GM15510 (cell line): ENCODE results near the gene TGOLN2.

Experiments
- POLR2A ChIP-seq: IDR thresholded peaks from 3 replicates; pipeline ENCODE4 v1.6.1; 2011; ENCODE audit warnings: borderline replicate concordance; ENCODE audit not compliant: insufficient read length; ENCODE audit errors: extremely low read depth

The TGOLN2 gene

DNA sequence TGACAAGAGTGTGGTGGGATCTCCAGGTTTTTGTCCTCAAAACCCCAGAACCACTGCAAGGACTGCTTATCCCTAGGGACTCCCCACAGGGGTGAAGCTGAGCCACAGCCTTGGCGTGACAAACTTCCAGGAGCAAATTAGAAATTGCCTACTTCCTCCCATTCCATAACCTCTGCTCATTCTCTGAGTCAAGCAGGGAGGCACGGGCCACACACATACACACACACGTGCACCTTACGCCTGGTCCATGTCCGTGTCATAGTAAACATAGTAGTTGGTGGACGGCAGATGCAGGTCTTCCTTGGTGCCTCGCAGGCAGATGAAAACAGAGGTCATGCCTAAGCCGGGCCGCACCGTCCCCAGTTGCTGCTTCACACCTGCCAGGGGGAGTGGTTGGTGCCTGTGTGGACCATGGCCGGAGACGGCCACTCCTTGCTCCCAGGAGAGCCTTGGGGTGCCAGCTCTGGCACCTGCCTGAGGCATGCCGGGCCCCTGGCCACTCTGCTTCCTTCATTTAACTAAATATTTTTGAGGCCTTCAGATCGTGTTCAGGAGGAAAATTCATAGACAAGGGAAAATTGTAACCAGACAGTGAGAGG, 16.7 kb upstream of the TGOLN2 start:
- no peak for TF ChIP-seq POLR2A

DNA sequence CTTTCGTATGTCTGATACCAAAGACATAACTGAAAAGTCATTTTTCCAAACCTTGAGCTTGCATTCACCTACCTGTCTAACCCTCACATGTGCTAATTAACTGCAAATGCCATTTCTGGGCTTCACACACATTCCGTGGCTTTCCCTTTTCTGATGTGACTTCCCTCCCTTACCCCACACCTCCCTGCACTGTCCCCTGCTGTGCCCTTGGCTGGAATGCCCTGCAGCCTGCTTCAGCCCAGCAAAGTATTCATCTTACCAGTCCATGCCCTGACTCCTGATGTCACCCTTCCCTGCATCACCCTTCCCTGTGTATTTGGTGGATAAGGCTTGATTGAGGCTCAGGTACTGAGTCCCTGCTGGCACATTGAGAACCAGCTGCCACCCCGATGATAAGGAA, 14.4 kb upstream of the TGOLN2 start:
- no peak for TF ChIP-seq POLR2A

DNA sequence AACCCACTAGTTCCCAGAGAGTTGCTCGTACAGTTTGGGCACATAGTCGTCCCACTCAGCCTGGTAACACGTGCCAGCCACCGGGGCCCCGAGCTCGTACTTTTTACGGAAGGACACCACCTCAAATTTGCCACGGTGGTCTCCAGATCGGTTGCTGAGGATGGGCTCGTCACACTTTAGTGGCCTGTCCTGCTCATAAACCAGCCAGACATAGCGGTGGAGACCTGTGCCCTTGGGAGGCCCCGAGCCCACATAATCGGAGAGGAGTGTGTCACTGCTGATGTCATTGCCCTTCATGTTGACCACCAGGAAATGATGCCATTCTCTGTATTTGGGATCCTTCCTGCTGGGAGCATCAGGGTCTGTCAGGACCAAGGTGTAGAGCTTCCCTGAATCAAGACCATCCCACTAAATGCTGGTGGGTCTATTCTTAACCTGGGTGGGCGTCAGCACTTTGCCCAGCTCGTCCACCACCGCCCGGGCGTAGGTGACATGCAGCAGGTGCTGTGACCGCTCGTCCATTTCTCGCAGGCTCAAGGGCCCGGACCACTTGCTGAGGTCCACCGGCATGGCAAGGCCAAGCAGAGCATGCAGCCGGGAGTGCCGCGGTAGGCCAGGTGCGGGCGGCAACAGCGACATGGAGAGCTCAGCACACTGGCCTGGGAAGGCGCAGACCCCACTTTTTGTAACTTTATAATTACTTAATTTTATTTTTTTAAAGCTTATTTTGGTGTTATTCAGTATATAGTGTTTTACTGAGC, 13.7 kb upstream of the TGOLN2 start:
- no peak for TF ChIP-seq POLR2A

DNA sequence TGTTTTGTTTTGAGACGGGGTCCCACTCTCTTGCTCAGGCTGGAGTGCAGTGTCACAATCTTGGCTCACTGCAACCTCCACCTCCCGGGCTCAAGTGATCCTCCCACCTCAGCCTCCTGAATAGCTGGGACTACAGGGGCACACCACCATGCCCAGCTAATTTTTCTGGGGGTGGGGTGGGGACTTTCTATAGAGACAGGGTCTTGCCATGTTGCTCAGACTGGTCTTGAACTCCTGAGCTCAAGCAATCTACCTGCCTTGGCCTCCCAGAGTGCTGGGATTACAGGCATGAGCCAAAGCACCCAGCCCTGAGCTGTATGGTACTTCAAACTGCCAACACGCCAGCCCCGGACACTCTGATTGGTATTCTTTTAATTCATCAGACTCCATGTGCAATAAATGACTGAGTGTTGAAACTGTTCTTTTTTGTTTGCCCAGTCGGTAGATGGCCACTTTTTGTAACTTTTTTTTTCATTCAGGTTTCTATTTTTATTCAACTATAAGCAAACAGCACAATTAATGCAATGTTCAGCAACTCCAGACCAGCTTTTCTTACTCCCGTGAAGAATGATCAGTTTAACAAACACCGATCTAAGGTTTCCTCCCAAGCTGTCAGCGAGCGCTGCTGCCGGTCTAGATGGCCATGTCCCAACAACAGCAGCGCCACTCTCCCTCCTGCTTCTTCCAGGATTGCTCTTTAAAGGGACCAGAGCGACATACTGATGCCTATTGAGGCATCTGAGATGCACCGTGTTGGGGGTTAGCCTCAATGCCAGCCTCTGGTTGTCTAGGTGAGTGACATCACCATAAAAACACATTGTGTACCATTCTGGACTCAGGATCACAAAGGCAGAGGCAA, 12.5 kb upstream of the TGOLN2 start:
- no peak for TF ChIP-seq POLR2A

DNA sequence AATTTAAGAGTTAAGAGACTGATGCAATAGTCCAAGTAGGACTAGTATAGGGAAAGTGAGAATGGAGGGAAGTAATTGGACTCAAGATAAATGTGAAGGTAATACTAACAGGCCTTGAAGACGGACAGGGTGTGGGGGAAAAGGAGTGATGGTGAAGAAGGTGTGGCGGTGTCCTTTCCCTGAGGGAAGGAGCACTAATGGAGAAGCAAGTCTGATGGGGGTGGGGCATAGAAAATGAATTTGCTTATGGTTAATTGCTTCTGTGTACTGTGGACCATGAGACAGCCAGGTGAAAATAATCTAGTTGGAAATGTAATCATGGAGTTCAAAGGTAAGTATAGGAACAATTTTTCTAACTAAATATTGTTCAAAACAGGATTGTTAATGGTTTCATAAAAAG, 7.1 kb upstream of the TGOLN2 start:
- no peak for TF ChIP-seq POLR2A

DNA sequence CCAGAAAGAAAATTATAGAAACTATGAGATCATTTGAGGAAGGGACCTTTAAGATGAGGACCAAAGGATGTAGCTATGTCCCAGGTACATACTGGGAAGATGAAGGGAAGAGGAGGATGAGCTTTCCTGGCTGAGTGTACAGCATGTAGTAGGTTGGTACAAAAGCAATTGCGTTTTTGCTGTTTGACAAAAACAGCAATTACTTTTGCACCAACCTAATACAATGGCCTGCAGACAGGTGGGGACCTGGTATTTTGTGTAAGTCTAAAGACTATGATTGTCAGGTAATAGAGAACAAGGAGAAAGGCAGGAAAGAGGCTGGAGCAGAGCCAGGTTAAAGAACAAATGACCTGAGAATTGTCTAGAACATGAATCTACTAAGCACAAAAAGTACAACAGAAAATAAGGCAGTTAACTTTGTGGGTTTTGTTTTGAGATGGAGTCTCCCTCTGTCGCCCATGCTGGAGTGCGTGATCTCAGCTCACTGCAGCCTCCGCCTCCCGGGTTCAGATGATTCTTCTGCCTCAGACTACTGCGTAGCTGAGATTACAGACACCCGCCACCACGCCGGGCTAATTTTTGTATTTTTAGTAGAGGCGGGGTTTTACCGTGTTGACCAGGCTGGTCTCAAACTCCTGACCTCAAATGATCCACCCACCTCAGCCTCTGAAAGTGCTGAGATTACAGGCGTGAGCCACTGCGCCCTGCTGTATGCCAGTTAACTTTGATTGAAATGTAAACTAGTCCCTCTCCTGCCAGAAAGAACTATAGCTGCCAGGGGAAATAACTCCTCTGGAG, 3.2 kb upstream of the TGOLN2 start:
- no peak for TF ChIP-seq POLR2A

DNA sequence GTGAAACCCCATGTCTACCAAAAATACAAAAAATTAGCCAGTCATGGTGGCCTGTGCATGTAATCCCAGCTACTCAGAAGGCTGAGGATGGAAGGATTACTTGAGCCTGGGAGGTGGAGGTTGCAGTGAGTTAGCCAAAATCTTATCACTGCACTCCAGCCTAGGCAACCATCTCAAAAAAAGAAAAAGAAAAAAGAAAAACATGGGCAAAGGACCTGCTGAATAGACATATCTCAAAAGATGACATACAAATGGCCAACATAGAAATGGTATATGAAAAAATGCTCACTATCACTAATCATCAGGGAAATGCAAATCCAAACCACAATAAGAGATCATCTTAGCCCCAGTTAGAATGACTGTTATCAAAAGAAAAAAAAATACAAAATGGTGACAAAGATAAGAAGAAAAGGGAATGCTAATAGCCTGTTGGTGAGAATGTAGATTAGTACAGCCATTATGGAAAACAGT, 1.4 kb upstream of the TGOLN2 start:
- TF ChIP-seq POLR2A: no peak

DNA sequence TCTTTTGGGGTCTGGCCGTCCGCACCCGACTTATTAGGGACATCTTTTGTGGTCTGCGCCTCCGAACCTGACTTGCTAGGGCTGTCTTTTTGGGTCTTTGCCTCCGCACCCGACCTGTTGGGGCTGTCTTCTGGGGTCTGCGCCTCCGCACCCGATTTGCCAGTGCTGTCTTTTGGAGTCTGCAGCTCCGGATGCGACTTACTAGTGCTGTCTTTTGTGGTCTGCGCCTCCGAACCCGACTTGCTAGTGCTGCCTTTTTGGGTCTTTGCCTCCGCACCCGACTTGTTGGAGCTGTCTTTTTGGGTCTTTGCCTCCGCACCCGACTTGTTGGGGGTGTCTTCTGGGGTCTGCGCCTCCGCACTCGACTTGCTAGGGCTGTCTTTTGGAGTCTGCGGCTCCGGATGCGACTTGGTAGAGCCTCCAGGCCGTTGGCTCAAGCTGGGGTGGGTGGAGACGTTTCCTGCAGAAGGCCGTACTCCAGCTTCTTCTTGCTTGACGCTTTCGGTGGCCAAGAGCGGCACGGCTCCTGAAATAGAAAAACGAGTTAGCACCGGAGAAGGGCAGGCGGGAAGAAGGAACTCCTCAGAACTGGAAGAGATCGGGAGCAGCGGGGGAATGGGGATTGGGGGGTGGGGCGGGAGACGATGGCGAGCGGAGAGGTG, 498 bp downstream of the TGOLN2 start:
- TF ChIP-seq POLR2A: no peak

DNA sequence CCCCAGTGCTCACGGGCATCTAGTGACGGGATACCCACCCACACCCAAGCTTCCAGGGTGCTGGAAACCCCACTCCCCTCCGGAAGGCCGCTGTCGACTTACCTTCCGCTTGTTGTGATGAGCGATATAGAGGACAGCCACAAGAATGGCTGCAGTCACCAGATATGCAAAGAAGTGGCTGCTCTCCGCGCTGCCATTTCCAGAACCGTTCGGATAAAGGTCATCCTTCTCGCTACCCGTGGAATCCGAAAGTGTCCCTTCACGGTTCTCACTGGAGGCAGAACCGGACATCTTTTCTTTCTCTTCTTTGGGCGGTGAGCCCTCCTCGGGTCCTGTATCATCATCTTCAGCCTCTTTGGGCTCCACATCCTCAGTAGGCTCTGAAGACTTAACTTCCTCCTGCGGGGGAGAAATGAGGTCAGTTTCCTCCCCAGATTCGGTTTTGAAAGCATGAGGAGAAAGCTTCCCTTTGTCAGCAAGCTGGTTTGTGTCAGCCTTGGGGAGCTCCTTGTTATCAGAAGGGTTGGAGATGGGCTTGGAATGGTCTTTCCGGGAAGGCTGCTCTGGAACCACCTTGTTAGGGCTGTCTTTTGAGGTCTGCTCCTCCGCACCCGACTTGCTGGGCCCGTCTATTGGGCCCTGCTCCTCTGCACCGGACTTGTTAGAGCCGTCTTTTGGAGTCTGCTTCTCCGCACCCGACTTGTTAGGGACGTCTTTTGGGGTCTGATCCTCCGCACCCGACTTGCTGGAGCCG, 1.2 kb downstream of the TGOLN2 start:
- no peak for TF ChIP-seq POLR2A

DNA sequence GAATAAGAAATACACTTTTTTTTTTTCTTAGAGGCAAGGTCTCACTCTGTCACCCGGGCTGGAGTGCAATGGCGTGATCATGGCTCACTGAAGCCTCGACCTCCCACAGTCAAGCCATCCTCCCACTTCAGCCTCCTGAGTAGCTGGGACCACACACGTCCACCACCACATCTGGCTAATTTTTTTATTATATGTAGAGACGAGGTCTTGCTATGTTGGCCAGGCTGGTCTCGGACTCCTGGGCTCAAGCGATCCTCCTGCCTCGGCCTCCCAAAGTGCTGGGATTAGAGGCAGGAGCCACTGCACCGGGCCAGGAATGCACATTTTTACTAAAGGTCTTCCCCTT, 2.4 kb downstream of the TGOLN2 start:
- TF ChIP-seq POLR2A: no peak

DNA sequence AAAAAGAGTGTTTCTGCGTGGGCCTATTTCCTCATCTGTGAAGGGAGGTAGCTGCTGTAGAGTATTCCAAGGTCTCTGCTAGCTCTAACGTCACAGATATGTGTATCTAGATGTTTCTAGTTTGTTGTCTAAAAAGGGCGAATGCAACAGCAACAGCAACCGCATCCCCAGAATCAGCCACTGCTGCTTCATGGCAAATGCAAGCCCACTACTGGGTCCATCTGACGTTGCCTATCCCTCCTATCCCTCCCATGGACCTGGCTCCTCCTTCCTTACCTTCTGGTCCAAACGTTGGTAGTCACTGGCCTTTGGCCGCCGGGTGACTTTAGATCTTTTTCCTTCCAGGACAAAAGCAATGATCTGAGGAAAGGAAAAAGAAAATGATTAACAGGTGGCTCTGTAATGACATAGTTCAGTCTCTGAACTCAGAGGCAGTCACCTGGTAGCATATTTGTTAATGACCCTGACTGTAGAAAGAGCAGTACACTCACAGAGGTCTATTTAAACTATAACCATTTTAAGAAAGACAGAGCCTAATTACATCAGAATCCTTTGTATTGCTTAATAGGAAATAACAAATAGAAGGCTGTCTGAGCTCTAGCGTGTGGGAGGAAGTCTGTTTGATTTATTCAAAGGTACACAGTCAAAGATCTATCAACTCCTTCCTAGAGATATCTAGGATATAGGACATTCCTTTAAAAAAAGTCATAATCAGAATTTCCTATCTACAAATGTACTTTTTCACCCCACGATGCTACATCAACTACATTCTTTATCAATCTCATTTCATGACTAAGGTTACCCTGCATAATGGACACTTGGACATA, 2.9 kb downstream of the TGOLN2 start:
- no peak for TF ChIP-seq POLR2A

DNA sequence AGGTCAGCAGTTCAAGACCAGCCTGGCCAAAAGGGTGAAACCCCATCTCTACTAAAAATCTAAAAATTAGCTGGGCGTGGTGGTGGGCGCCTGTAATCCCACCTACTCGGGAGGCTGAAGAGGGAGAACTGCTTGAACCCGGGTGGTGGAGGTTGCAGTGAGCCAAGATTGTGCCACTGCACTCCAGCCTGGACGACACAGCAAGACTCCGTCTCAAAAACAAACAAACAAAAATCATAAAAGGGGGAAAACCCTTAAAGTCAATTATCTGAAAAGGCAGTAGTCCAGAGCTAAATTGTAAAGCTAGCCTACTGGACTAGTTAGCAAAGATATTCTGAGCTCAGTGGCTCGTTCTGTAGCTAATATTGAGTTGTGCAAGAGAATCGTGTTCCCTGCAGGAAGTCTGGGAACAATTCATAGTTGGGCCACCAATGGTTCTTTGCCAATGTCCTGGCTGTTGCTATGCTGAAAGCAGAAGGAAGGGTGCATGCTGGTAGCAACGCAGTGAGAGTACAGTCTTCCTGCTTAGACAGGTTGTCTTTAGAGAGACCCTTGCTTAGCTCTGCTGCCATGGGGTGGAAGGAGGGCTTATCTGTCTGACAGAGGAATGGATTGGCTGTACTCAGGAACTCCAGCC, 4.3 kb downstream of the TGOLN2 start:
- no peak for TF ChIP-seq POLR2A

DNA sequence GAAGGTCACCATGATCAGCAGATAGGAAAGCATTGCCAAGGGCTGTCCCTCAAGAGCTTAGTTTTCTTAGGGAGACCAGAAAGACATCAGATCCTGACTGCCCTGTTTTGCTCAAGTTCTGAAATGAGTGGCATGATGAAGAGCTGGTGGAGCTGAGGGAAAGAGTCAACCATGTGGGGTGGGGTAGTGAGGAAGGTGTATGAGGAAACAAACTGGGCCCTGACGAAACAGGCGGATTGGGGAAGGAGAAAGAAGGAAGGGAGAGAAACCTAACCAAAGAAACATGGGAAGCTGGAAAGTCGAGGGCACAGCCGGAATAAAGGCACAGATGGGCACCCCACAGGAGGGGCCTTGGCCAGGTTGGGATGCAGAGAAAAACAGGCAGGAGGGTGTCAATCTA, 8.0 kb downstream of the TGOLN2 start:
- TF ChIP-seq POLR2A: no peak
